GM04504 (cell line): ENCODE data around the gene GUCA2A.

Experiments used
- DNase-seq: peaks from one replicate; pipeline ENCODE4 v3.0.0-alpha.2; 2012; ENCODE audit warnings: low read depth

Gene GUCA2A

DNA sequence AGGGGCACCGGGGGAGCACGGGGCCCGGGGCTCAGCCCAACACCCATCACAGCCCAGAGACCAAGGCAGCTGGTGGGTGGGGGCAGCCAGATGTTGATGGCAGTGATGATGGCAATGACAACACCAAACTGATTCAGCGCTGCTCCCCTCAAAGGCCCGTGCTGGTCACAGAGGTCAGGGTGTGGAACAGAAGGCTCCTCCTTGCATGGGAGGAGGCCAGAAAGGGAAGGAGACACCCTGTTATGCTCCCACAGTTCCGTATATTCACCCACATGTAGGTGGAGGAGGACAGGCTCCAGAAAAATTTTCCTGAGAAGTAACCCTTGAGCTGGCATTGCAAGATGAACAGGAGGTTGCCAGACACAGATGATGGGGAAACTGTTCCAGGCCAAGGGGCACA, 10.9 kb downstream of the GUCA2A start:
- no peak for DNase-seq

DNA sequence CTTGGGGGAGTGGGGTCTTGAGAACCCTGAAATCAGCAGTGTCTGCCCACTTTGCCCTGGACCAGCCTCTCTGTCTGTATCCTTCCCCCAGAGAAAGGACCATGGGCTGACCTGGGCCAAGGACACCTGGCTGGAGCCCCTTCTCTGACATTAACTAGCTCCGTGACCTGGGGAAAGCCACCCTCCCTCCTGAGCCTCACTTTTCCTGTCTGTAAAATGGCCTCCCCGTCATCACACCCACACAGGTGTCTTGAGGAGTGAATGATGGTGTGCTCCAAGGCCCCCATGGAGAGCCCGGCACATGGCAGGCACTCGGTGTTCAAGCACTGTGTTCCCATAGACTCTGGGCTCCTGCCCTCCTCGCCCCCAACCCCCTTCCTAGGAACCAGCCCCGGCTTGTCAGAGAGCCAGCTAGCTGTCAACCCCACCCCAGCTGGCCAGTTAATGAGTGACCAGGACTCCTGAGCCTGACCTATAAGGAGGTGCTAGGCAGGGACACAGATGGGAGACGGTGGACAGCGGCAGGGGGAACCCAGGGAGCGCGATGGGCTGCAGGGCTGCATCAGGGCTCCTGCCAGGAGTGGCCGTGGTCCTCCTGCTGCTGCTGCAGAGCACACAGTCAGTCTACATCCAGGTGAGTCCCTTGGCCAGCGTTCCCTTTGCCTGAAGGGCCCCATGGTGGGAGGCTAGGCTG, 11.5 kb downstream of the GUCA2A start, which contains the start of gene GUCA2B:
Gene GUCA2B (plus strand): TSS at position 504 of the 694 bp plus-strand sequence. CDS start 41 bp downstream, at position 545.
- no peak for DNase-seq

DNA sequence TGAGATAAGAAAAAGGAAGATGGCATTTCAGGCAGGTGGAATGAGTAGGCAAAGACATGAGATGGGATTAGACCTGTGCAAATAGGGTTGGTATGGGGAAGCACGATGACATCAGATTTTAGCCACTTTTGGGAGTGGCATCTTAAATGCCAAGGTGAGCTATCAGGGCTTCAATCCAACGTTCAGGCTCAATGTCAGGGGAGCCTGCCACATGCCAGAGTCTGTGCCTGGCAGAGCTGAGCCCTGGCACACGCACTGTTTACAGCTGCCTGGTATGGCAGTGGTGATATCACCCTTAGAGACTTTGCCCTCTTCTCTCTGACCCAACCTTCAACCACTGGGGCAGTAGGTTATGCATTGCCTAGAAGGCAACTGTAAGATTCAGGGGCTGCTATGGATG, 12.4 kb downstream of the GUCA2A start:
- no peak for DNase-seq

DNA sequence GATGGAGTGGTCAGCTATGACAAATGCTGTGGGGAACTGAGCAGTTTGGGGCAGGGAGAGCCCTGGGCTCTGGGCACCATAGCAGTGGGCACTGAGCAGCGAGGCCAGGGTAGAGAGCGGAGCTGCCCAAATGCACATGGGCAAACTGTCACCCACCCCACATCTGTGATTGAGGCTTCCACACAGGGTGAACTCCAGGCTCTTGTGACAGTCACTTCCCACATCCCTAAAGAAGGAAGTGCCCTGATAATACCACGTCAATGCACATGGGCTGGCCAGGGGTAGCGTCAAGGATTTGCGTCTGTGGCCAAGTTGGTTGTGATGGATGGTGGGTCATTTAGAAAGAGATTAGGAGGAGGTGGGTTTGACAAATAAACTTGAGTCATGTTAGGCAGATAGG, 13.9 kb downstream of the GUCA2A start:
- no peak for DNase-seq

DNA sequence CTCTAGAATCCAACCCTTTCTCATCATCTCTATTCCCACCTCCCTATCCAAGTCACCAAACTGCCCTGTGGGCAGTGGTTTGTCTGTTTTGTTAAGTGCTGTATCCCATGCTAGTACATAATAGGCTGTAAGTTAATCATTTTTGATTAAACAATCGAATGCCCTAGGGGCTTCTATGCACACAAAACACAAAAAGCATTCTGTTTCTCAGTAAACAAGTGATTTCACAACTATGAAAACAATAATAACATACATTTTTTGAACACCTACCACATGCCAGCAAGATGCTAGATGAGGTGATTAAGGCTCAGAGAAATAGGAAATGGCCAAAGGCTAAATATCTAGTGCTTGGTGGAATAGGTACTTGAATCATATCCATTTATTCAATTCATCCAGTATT, 16.4 kb downstream of the GUCA2A start:
- no peak for DNase-seq

DNA sequence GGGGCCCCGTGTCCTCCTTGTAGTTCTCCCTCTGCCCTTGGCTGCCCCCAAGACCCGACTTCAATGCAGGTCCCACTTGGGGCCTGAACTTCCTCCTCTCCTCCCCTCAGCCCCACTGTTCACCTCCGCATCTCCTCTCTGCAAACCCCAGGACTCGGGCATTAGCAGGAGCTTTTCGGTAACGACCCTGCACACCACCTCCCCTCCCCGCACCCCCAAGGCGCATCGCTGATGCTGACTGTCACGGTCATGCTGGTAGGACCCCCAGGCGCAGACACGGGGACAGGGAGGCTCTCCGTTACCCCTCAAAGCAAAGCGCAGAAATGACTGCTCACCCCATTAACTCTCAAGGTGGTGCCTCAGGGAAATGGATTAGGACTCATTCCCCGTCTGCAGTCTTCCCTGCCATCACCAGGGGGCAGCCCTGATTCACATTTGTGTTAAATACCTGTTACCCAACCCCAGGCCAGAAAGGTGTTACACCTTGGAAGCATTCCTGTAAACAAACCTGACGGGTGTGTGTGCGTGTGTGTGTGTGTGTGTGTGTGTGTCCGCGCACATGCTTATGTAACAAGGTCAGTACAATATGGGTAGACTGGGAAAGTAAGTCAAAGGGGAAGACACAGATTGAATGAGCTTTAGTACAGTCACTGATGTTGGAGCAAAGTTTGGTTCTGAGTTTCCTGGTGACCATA, 17.8 kb downstream of the GUCA2A start:
- DNase-seq: peak; percentile 12

DNA sequence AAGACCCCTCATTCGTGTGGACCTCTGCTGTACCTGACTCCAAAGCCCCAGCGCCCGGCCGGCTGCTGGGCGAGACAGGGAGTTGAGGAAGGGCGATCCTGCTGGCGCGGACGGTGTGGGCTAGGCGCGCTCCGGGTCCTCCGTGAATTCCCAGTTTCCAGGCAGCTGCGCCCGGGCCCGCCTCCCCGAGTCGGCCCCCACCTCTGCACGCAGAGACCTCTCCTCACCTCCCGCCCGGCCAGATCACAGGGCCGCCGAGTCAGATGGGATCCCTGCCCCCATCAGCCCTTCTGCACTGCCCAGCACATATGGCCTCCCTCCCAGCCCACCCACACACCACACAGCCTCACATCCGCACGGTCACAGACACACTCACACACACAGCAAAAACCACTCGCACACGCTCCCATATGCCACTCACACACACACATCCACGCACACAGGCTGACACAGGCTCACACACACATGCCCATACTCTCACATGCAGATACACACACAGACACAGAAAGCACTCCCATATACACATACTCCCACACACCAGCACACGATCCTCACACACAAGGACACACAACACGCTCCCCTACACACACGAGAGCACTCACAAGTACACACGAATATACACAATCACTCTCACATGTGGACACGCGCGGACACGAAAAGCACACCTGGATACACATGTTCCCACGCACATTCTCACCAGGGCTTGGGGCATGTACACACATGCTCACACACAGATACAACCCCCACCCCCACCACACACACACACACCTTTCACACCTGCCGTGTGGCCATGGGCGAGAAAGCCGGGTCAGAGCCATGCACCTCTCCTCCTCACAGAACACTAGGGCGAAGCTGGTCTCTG, 18.6 kb downstream of the GUCA2A start:
- no peak for DNase-seq

DNA sequence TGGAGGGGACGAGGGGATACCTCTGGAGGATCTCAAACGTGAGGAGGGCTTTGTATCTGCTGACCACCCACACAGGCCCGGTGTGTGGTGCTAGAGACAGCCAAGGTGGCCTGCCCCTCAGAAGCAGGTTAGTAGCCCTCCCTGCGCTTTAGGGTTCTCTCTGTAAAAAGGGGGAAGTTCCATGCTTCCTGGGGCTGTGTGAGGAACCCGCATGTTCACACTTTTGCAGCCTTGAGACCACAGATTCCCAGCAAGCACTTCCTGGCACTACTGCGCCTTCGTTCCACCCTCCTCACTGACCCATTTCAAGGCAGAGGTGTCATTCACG, 19.2 kb downstream of the GUCA2A start:
- no peak for DNase-seq

DNA sequence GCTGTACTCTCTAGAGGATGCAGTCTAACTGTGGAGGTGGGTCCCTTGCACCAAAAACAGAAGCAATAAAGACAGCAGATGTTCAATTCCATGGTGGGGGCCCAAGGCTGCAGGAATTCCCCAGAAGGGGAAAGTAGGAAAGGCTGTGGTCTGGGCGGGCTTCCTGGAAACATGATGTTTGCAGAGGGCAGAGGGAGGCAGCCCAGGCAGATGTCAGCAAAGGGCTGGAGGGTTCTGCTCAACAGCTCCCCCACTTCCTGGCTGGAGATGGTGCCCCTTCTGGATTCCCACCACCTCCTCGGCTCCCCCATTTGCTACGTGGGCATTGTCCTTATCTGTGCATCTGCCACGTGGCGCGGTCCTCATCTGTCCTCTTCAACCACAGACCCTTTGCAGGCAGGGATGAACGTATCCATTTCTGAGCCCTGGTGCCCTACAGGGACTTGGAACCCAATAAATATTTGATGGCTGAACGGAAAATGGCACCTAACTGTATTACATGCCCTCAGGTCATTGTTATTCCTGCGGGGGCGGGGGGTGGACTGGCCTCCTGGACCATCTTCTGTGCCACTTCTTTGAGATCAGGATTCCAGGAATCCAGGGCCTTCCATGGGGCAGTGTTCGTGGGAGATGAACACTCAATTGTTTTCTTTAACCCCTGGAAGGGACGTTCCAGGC, 19.7 kb downstream of the GUCA2A start:
- no peak for DNase-seq

DNA sequence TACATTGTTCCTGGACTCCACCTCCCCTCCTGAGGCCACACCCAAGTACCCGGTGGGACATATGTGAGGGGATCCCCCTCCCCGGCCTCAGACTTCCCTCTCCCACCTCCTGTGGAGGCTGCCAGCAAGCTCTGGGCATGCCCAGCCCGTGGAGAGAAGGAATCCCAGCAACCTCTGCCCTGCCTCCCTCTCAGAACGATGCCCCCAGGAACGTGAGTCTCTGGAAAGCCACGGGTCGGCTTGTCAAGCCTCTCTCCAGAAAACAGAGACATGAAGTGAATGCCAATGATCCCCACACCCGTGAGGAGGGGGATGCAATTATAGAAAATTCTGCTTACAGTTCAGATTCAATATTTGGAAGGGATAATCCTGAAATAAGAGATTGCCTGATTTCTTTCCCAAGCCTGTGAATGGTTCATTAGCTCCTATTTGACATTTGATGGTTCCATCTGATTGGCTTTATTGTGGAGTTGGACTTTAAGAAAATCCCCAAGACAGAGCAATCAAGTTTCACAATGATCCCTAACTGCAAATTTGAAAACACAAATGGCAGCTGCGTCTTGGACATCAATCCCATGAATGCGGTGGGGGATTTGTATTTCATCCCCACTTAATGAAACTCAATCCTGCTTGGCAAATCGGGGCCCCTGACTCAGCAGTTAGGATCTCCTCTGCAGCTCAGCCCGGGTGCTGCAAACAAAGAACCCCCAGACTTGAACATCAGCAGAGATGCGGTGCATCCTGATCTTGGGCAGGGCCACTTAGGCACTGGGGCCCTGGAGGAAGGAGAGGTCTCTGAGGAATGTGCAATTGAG, 20.4 kb downstream of the GUCA2A start:
- DNase-seq: no peak

DNA sequence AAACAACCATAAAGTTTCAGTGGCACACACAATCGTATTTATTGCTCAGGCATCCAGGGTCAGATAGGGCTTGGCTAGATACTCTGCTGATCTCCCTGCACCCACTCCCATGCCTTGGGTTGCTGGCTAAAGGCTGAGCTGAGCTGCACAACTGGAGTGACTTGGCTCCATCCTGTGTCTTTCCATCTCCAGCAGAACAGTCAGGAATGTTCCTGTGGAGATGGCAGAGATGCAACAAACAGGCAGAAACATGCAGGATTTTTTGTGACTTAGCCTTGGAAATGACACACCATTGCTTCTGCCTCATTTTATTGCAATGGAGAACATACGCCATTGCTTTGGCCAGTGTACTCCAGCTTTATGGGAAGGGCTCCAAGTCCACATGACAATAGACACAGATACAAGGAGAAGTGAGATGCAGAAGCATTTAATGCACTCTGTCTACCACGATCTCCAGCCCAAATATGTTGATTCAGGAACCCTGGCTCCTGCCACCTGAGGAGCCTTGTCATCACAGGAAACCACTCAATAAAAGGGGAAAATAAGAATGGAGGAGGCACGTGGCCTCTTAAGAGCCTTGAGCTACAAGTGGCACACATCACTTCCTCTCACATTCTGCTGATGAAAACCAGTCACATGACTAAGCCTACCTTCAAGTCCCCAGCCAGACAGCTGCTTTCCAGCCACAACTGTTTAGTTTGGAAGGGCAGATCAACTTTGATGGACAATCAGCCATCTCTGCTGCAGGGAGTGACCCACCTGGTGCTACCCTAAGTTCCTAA, 21.5 kb downstream of the GUCA2A start:
- DNase-seq: no peak

DNA sequence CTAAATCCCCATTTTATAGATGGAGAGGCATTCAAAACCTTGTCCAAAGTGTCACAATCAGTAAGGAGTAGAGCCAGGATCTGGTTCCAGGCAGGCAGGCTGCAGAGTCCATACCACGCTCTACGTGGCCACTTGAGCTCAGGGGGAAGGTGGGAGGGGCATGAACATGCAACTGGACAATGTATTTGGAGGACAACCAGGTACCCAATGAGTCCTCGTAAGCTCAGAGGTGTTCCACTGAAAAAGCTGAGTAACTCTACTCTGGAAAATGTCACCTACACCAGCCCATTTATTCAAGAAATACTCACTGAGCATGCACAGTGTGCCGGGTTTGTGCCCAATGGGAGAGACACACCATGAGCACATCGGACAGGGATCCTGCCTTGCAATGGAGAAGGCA, 22.6 kb downstream of the GUCA2A start:
- no peak for DNase-seq

DNA sequence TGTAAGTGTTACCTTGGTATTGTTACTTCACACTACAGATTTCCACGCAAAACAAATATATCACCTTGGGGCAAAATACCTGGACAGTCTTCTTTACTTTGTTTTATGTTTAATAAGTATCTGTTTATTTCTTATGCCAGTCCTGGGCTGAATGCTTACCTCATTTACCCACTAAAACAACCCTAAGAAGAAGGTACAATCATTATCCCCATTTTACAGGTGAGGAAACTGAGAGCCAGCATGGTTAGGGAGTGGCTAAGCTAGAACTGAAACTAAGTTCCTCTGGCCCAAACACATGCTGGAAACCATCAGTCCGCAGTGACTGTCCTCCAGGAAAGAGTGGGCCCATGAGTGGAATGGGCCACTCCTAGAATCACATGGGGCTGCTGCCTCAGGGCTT, 24.4 kb downstream of the GUCA2A start:
- no peak for DNase-seq

DNA sequence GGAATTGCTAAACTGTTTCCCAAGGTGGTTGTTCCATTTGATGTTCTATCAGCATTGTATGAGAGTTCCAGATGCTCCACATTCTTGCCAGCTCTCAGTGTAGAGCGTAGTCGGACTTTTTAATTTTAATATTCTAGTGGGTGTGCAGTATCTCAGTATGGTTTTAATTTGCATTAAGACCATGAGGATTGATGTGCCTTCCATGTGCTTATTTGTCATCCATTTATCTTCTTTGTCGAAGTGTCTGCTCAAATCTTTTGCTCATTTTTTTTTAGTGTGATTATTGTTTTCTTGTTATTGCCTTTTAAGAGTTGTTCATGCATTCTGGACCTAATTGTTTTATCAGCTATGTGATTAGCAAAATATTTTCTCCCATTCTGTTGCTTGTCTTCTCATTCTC, 25.1 kb downstream of the GUCA2A start:
- DNase-seq: no peak

DNA sequence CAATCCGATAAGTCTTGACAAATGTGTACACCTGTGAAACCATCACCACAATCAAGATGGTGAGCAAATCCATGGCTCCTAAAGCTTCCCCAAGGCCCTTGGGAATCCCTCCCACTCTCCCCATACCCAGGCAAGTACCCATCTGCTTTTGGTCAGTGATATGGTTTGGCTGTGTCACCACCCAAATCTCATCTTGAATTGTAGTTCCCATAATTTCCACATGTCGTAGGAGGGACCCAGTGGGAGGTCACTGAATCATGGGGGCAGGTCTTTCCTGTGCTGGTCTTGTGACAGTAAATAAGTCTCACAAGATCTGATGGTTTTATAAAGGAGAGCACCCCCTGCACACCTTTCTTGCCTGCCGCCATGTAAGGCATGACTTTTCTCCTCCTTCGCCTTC, 26.0 kb downstream of the GUCA2A start:
- no peak for DNase-seq

DNA sequence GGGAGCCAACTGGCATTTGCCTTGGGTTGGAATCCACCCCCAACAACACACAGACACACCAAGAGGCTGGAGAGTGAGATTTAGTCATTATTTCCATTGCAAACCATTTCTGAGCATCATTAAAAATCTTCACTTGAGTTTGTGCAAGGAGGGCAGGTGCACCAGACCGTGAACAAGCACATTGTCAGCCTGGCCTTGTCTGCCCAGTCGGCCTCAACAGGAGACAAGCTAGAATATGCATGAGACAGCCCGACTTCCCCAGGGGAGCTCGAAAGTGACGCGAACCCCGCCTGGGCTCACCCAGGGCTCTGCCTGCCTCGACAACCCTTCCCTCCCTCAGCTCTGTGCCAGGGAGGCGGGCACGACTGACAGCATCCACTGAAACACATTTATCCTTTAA, 26.8 kb downstream of the GUCA2A start:
- no peak for DNase-seq

DNA sequence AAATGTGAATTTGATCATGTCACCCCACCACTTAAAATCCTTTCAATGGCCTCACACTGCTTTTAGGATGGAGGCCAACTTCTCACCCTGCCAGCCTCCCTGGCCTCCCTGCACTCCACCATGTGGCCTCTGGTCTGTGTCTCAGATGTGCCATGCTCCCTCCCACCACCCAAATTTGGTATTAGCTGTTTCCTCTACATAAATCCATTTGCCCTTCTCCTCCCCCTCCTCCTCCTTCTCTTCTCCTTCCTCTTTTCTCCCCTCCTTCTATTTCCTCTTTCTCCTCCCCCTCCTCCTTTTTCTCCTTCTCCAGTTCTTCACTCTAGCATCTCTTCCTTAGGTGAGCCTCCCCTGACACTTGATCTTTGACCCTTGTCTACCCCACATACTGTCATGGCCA, 28.1 kb downstream of the GUCA2A start:
- DNase-seq: no peak

DNA sequence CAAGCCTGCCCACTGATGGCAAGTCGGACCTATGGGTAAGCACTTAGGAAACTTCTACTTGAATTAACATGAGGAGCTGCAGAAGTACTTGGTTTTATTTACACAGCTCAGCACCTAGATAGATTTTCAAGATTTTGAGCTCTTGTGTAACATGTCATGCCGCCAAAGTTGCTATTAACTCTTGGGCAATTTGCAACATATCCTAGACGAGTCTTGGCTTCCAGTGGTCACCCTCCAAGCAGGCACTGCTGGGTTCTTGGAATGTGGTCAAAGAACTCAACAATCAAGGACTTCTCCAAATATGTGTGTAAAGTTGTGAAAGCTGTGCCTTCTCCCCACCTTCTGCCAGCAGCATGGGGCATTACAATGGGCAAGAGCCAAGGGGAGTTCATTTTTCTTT, 29.1 kb downstream of the GUCA2A start:
- no peak for DNase-seq

DNA sequence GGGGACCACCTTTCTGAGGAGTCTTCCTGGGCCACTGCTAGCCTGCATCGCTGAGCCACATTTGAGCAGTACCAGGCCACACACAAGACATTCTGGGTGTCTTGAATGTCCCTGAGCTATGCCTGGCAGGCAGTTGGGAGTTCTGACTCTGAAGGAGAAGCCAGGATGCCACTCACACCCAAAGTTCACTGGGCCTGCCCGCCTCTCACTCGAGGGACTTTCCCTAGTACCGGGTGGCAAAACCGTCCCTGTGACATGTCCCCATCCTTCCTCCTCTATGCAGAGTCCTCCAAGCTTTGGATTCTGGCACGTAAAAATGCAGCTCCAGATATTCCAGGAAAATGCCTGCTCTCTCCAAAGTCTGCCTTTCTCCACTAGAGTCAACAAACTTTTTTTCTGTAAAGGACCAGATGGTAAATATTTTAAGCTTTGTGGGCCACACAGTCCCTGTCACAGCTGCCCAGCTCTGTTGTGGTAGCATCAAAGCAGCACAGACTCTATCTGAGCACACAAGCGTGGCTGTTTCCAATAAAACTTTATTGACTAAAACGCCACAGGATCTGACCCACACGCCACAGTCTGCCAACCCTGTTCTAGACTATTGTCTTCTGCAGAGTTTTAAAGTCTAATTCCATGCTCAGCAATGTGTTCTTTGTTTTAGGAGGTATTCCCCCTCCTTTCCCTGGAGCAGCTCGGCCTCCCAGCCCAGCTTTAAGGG, 30.6 kb downstream of the GUCA2A start:
- DNase-seq: no peak

DNA sequence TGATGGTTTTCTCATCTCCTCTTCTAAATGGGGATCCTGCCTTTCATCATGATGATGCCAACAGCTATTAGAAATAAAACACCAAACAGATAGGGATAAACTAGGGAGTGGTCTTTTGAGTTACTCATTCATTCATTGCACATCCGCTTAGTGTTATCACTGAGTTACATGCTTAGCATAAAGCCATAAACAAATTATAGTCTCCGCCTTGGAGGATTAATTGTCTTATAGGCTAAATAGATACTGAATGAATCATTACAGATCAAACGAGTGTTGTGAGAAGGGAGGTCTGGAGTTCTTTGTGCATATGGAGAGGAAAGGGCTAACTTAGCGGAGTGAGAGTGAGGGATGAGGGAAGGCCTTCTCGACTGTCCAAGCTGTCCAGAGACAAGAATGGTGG, 31.2 kb downstream of the GUCA2A start:
- no peak for DNase-seq
